HG03045 (cell line): ENCODE measurements around the gene EIF4E3.
A peak's percentile ranks its signal among the peaks of the same experiment; 100 is the strongest.

ENCODE experiments used
- ATAC-seq: cut with Tn5 transposase; IDR thresholded peaks from one replicate; pipeline ENCODE4 v1.9.1; 2021; ENCODE audit warnings: mild to moderate bottlenecking, moderate library complexity; ENCODE audit not compliant: unreplicated experiment

Gene EIF4E3

GRCh38 chr3:71725271-71725991 is at the start of gene EIF4E3:
Gene EIF4E3 (minus strand): TSS chr3:71725402. CDS start chr3:71725367, 35 bp downstream.
- peak; percentile 62 for ATAC-seq

- no peak for ATAC-seq
Measured at GRCh38 chr3:71771884-71772283, 46.7 kb upstream of the EIF4E3 start.

- no peak for ATAC-seq
Measured at GRCh38 chr3:71771126-71771525, 45.9 kb upstream of the EIF4E3 start.

GRCh38 chr3:71763426-71763825 is 38.2 kb upstream of the EIF4E3 start:
- no peak for ATAC-seq

GRCh38 chr3:71760140-71760539 is 34.9 kb upstream of the EIF4E3 start:
- no peak for ATAC-seq

DNA sequence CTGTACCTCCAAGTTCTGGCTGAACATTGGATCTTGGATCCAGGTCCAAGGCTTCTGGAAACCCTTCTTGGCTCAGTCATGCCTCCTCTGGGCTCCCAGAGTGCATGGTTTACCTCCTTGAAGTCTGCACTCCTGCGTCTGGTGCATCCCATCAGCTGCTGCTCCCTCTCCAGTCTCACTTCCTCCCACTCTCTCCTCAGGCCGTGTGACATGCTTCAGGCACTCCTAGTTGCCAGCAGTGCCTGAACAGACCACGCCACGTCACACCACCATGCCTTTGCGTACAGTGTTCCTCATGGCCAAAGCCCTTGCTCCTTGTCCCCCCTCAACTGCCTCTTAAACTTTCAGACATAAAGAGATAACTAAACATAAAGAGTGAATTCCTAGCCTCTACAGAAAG is 34.2 kb upstream of the EIF4E3 start:
- no peak for ATAC-seq

DNA sequence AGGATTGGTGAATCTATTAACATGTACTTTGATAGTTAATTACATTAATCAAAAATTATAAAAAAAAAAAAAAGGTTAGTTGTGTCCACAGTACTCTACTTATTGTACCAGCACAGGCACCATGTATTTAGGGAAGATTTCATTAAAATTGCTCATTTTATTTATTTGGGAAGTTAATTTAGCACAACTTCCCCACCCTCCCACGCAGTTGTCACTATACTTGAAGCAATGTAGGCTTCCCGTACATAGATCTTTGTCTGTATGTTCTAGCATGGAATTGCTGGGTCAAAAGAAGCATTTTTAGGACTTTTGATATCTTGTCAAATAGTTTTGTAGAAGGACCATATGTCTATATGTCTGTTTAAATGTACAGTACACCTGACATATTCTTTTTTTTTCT is 32.9 kb upstream of the EIF4E3 start:
- no peak for ATAC-seq

GRCh38 chr3:71754610-71755253 is 29.5 kb upstream of the EIF4E3 start:
- ATAC-seq: no peak

DNA sequence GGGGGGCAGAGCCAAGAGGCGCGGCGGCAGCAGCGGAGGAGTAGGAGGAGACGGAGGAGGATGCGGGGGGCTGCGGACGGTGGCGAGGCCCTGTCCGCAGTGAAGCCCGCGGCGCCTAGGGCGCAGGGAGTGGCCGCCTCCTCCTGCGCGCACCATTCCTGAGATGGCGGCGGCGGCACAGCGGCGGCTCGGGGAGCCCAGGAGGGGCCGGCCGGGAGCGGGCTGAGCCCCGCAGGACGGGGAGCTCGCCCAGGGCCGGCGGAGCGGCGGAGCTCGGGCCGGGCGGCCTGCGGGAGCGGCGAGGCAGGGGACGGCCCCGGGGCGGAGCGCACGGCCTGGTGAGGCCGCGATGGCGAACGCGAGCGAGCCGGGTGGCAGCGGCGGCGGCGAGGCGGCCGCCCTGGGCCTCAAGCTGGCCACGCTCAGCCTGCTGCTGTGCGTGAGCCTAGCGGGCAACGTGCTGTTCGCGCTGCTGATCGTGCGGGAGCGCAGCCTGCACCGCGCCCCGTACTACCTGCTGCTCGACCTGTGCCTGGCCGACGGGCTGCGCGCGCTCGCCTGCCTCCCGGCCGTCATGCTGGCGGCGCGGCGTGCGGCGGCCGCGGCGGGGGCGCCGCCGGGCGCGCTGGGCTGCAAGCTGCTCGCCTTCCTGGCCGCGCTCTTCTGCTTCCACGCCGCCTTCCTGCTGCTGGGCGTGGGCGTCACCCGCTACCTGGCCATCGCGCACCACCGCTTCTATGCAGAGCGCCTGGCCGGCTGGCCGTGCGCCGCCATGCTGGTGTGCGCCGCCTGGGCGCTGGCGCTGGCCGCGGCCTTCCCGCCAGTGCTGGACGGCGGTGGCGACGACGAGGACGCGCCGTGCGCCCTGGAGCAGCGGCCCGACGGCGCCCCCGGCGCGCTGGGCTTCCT is 28.8 kb upstream of the EIF4E3 start, which contains the start of gene GPR27:
GPR27 (plus strand) TSS at position 155 of the 909 bp plus-strand sequence; CDS start at position 350, 195 bp downstream.
- ATAC-seq: no peak

- ATAC-seq: no peak
Measured at GRCh38 chr3:71752831-71753700, 27.9 kb upstream of the EIF4E3 start.

GRCh38 chr3:71751602-71752001 is 26.4 kb upstream of the EIF4E3 start:
- ATAC-seq: no peak

GRCh38 chr3:71744738-71745137 is 19.5 kb upstream of the EIF4E3 start:
- ATAC-seq: no peak

- no peak for ATAC-seq
Measured at GRCh38 chr3:71742621-71743020, 17.4 kb upstream of the EIF4E3 start.

- ATAC-seq: no peak
Measured at GRCh38 chr3:71734881-71735280, 9.7 kb upstream of the EIF4E3 start.

DNA sequence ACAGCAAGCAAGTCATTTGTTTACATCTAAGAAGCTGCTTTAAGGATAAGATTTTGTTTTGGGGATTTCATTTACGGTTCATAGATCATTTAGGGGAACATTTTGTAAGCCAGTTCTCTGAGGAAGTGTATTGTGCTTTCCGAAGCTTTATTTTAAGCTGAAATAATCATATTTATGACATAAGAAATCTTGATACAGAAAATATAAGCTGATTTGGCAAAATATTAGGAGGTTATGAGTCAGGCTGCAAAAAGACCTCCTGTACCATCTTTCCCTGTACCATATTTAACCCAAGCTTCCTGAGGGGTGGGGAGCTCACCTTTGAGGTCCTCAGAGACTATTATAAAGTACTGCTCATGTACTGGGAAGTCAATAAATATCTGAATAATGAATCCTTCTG is 8.1 kb upstream of the EIF4E3 start:
- no peak for ATAC-seq

DNA sequence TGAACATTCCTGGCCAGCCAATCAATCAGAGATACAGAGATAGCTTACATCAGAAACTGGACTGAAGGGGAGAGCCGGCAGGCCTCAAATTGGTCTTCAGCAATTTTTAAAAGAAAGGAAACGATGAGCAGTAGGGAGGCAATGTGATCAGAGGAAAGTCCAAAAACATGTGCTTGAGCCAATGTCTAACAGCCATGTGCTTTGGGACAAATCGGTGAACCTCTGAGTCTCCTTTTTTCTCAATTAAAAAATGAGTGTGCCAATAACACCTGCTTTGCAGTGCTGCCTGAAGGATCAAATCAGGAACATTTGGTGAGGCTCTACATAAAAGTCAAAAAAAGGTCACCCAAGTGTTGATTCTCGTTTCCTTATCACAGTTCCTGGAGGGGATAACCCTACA is 7.4 kb upstream of the EIF4E3 start:
- ATAC-seq: no peak

DNA sequence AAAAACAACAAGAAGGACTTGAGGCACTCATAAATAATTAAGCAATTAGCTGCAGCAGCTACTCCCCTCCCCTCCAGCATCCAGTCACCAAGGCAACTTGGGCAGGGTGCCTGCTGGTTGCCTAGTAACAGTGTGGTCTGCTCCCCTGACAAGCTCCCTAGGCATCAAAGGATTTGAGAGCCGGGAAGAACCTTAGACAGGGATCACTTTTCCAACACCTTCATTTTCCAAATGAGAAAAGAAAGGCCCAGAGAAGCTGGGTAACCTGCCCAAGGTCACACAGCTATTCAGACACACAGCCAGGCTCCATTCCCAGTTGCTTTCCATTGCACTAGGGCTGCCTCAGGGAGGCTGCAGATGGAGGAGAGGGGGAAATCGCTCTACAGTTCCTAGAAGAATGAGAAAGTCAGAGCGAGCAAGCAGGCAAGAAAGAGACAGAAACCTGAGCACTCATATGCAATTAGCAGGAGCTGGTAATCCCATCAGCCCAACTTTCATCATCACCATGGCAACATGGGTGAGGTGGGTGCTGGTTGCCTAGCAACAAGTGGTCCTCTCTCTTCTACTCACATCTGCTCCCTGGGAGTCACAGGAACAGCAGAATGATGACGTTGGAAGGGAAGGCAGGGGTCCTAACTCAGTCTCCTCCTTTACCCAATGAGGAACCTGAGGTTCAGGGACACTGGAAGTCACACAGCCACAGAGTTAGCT is 3.6 kb upstream of the EIF4E3 start:
- ATAC-seq: no peak

- ATAC-seq: no peak
Measured at GRCh38 chr3:71726146-71726545, 944 bp upstream of the EIF4E3 start.

GRCh38 chr3:71724584-71725270 is 475 bp downstream of the EIF4E3 start:
- peak; percentile 49 for ATAC-seq

DNA sequence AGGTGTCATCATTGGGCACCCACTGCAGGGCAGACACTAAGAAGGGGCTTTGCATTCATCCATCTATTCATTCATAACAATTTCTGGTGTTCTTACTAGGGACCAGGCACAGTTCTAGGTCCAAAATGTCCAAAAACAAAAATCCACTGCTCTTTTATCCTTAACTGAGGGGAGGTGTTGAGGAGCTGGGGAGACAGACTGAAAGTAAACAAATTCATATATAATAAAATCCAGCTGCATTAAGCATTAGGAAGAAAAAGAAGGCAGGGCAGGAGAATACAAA is 1.1 kb downstream of the EIF4E3 start:
- no peak for ATAC-seq
